ENCODE measurements around the gene AFG3L2.
A peak's percentile ranks its signal among the peaks of the same experiment; 100 is the strongest.

AFG3L2 gene

DNA sequence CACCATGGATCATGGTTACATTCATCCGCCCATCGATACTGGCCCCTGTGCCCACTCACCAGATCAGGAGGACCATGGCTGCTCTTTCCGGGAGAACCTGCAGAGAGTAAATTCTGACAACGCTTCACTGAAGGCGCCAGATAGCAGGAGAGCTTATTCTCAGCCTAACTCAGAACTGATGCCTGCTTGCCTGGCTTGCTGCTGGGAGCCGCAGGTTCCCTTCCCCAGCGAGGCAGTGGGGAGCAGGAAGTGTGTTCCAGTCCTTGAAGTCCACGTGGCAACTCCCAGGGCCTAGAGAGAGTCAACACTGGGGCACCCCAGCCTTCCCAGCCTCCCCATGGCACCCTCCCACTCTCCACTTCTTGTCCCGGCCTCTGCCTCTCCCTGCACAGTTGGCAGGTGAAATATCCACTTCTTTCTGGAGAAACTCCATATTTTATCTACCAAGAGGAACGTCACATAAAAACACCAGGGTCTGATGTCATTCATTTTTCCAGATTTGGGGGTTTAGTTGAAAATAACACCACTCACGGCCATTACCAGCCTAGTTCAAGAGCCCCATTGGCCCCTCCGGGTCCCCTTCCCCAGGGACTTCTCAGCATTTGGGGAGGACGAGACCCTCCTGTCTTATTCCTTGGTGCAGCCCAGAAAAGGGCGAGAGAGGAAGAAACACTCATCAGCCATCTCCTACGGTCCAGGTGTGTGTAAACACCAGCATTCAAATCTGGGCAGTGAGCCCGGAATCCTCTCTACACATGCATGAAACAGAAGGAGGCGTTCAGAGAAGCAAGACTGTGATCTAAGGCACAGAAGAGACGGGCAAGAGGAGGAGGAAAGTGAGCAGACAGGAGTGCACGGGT is 72.4 kb downstream of the AFG3L2 start:
- DNase-seq (ENCODE audit: low spot score) = no peak

DNA sequence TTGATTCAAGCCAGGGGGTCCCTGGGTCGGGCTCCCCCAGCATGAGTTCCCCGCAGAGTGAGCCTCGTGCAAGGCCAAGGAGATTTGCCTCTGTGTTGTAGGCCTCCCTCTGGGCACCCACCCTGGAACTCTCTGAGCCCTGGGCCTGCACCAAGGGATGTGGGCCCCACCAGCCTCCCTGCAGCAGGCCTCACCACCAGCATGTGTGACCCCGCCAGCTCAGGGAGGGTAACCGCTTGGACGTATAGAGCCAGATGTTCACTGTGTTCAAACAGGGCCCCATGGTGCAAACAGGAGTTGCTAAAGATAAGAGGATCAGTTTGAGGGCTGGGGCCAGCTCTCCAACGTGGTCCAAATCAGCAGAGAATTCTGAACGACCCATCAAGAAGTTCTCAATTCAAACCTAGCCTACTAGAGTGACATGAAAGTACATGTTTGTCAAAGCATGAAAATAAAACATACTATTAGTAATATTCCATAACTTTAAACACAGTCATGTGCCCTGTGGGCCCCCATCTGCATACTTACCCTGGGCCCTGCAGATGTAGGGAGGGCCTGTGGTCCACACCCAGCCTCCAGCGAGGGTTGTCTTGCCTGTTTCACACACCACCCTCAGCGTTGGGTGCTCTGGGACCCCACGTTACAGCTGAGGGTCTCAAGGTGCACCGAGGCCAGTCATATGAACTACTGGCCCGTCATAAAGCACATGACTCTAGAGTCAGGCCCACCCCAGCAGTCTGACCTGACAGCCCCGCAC is 74.5 kb downstream of the AFG3L2 start:
- no peak for DNase-seq (ENCODE audit: low spot score)

DNA sequence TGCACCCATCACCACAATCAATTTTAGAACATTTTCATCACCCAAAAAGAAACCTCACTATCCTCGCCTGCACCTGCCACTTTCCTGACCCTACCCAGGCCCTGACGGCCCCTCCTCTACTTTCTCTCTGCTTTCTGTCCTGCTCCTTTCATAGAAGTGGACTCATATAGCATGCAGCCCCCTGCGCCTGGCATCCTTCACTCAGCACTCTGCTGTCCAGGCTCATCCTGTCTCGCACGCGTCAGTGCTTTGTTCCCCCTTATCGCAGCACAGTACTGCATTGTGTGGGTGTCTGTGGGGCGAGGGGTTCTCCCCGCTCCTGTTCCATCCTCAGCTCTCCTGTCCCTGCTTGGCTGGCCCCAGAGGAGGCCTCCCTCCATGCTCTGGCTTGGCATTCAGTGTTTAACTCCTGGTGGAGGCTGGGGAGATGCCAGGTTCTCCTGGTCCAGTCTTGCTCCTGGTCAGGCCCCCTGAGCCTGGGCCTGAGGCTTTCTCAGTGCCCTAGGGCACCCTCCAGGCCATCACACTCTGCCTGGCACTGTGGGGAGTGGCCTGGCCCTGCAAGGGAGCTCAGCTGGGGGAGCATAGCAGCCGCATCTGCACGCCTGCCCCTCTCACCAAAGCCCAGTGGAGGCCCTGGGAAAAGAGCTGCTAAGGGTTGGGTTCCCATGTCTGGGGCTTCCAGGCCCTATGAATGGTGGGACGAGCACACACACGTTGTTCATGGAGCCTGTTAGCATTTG is 75.6 kb downstream of the AFG3L2 start:
- no peak for DNase-seq (ENCODE audit: low spot score)

DNA sequence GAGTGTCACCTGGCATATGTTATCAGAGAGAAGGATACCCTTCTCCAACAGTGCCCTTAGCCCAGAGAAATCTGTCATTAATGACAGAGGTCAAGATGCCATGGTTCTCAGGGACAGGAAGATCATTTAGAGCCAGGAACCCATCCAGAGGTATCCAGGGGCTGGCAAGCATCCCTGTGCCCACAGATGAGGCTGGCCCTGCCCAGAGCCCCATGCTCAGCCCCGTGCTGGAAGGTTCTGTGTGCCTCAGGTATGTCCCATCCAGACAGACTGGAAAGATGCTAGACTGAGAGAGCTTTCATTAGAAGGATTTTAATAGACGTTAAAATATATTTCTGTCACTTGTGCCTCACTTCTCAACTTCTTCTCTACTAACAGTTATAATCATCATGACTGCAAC is 77.2 kb downstream of the AFG3L2 start:
- DNase-seq (ENCODE audit: low spot score) = no peak

DNA sequence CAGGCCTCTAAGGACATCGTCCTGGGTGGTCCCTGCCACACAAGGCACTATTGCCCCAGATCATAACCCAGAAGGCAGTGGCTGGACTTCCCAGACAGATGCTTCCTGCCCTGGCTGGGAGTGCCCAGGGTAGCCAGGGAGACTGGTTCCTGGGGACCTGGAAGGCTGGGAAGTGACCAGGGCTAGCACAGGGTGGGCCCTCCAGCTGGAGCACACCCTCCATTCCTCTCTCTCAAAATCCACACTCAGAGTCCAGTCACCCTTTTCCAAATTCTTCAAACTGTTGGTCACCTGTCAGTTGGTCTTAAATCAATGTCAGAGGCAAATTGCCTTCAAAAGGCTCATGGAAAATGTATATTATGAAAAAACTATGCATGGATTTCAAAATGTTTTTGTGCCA is 80.6 kb downstream of the AFG3L2 start:
- peak; percentile 23 for DNase-seq (ENCODE audit: low spot score)

DNA sequence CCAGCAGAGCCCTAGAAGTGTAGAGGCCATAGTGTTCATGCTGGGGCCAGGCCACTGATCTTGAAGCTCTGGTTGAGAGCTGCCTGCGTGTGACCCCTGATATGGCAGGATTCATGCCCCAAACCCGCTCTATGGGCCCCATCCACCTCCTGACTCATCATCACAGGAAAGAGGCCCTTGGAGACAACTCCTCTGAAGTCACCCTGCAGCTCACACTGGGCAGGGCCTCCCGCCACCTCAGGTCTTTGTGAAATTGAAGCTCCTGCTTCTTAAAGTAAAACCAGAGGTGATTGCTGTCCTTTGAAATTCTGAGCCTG is 81.0 kb downstream of the AFG3L2 start:
- DNase-seq (ENCODE audit: low spot score) = peak; percentile 15

DNA sequence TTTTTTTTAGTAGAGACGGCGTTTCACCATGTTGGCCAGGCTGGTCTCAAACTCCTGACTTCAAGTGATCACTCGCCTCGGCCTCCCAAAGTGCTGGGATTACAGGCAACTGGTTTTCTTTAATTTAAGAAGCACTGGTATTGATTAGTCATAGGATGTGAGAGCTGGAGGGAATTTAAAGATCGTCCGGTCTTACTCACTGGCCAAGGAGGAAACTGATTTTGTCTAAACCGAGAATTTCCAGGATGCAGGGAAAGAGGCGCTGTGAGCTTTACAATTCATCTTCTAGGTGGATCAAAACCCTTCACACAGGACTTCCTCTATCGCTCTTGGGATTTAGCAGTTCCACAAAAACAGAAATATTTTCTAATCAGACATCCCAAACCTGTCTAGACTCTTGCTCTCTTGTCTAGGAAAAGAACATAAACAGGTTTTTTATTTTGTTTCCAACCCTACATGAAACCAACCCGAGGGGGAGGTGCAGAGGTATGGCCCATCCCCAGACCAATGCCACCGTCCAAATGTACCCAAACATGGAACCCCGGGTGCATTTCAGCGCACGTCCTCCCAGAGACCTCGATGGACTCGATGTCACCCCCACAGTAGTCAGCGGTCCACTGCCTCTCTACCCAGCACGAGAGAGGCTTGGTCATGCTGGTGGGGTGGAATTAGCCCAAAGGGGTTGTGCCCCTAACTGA is 81.5 kb downstream of the AFG3L2 start:
- peak; percentile 58 for DNase-seq (ENCODE audit: low spot score)

DNA sequence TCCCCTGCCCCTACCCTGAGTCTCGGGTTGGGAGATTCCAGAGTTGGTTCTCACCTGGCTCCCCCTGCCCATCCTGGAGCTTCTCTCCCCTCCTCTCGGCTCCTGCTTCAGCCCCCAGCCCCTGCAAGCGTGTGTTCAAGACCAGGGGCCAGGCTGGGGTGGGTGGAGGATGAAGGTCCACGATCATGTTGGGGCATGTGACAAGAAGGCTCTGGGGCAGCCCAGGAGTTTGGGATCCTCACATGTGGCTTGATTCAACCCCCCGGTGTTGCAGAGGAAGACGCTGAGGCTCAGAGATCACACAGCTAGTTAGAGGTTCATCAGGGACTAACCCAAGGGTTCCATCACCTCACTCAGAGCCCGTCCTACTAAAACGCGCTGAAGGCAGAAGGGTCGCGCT is 83.2 kb downstream of the AFG3L2 start:
- peak; percentile 20 for DNase-seq (ENCODE audit: low spot score)

DNA sequence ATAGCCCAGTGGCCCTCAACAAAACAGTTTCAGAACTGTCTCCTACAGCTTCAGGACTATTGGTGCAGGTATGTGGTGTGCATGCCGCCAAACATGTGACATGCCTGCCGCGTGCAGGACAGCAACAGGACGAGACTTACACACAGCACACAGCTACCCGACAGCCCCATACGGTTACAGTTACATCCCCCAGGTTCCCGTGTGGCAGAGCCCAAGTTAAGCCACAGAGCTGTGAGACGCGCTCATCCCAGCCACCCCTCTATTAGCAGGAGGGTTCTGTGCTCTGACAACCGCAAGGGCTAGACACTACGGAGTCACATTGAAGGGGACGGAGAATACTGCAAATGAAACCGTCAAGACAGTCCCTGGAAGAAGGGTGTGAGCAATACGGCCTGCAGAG is 85.3 kb downstream of the AFG3L2 start:
- peak; percentile 26 for DNase-seq (ENCODE audit: low spot score)

DNA sequence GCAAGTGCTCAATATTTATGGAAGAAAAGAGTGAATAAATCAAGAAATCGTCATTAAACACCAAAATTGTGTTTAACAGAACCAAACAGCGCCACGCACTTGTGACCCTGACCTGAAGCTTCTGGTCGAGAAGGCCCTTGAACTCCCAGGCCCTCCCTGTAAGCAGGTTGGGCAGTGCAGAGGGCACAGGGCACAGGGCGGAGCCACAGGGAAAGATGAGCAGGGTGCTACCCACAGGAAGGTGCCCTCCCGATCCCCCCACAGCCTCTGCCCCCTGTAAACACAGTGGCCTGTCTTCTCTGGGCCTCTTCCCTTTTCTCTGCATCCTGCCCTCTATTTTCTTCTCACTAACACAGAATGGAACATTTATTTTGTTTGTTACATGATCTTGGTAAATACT is 85.9 kb downstream of the AFG3L2 start:
- peak; percentile 2 for DNase-seq (ENCODE audit: low spot score)

DNA sequence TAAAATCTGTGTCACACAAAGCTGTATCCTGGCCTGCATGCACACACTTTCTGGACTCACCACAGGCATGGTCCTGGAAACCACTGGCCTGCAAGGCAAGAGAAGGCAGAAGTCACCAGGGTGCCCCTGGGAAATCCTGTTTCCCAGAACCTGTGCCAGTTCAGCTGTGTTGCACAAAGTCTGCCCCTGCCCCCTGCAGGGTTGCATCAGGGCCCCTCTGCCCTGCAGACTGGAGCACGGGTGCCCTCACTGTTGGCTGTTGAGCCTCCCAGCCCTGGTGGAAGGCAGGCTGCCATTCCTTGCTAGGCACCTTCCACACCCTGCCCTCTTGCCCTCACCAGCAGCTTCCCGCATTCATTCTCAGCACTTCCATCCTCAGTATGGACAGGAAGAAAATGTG is 86.9 kb downstream of the AFG3L2 start:
- peak; percentile 20 for DNase-seq (ENCODE audit: low spot score)

DNA sequence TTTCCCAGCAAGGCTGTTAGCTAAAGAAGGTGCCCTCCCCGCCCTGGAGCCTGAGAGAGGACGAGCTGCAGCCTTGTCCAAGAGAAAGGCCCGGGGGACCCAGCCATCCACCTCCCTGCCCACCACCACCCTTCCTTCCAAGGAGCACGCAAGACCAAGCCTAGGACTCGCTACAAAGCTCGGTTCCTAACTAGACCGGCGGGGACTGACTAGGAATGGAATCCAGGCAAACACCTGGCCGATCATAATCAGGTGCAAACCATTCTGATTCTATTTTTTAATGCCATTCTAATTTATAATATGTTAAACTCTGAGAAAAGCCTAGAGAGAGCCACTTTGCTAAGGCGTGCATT is 88.6 kb downstream of the AFG3L2 start:
- peak; percentile 2 for DNase-seq (ENCODE audit: low spot score)

DNA sequence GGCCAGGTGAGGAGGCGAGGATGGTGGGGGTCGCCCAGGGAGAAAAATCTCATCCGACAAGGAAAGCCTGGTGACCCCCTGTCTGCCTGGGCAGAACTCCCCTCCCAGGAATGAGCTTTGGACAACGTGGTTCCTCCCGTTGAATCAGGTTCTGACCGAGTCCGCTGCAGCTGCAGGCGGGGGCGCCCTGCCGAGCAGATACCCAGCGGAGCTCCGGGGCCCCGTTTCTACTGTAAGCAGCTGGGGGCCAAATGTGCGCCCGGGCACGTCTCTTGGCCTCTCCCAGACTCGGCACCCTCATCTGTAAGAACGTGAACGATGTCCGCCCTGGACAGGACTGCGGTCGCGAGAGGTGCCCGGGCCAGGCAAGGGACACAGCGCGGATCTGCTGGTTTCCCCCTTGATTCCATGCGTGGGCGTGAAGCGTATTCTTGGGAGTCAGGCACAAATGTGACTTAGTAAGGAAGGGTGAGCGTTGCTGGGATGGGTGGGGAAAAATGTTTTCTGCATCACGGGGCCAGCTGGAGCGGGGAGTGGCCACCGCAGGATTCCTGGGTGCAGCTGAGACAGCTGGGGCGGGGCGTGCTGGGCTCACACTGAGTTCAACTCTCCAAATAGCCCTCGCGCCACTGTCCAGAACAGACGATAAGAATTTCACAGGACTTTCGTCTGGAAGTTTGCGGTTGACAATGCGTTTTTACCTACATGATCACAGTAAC is 89.2 kb downstream of the AFG3L2 start:
- peak; percentile 84 for DNase-seq (ENCODE audit: low spot score)

DNA sequence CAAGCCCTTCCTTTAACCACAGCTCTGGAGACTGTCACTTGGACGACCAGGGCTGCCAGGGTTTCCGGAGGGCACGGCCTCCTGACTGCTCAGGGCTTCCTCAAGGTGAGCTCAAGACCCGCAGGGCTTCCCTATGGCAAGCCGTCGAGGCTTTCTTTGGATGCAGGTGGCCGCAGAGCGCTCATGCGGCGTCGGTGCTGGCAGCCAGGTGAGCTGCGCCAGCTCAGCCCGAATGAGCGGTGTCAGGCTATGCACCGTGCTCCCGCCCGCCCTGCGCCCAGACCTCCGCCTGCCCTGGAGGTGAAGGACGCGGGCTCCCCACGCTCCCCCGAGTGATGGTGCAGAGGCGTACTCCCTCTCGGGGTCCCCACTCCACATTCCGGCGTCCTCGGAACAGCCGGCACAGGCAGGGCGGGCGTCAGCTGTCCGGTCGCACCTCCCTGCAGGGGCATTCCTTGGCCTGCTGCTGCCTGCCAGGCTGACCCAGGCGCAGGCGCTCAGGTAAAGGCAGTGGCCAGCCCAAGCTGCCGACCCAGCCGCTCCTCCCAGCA is 89.8 kb downstream of the AFG3L2 start:
- DNase-seq (ENCODE audit: low spot score) = peak; percentile 67

DNA sequence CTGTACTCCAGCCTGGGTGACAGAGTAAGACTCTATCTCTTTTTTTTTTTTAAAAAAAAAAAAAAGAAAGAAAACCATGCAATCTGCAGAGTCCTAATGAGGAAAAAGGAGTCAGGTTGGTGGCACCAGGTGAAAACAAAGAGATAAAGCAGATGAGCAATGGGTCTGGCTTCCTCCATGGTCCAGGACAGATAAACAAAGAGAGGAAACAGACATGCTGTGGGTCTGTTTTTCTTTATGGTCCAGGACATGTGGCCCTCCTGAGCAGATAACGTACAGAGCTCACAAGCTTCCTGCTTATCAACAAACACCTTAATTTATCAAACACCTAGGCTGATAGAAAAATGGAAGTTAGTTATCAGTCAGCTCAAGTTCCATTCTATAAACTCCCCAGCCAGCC is 93.4 kb downstream of the AFG3L2 start:
- no peak for DNase-seq (ENCODE audit: low spot score)

DNA sequence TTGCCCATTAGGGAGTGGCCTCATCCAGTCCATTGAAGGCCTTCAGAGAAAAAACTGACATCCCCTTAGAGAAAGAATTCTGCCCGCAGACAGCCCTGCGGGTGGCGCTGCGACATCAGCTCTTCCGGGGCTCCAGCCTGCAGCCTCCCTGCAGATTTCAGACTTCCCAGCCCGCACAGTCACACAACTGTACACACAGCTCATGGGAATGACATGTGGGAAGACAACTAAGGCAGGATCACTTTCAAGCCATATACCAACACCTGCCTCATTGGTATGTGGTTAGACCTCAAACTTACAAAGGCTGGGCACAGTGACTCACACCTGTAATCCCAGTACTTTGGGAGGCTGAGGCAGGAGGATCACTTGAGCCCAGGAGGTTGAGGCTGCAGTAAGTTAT is 93.8 kb downstream of the AFG3L2 start:
- no peak for DNase-seq (ENCODE audit: low spot score)

DNA sequence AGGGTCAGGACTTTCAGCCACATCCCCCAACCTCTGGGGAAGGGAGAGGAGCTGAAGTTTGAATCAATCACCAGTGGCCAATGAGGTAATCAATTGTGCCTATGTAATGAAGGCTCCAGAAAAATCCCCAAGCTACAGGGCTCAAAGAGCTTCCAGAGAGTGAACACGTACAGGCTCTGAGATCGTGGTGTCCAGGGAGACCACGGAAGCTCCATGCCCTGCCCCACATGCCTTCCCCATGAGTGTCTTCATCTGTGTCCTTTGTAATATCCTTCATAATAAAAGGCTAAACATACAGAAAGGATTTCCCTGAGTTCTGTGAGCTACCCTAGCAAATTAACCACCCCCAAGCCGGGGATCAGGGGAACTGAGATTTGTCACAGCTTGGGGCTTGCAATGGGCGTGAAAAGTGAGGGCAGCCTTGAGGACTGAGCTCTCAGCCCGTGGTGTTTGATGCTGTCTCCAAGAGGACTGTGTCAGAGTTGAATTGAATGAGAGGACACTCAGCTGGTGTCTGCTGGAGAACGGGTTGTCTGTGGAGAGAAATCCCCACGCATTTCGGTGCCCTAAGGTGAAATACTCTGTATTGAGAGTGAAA is 94.5 kb downstream of the AFG3L2 start:
- no peak for DNase-seq (ENCODE audit: low spot score)

DNA sequence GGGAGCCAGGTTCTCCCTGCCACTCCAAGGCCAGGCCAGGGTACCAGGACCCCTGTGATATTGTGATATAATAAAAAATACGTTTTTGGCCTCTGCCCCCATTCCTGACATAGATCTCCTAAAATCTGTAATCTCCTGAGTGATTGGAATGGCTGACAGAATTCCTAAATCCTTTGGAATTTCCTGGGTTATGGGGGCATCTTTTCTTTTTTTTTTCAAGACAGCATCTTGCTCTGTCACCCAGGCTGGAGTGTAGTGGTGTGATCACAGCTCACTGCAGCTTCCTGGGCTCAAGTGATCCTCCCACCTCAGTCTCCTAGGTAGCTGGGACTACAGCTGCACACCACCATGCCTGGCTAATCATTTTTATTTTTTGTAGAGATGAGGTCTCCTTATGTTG is 95.2 kb downstream of the AFG3L2 start:
- no peak for DNase-seq (ENCODE audit: low spot score)

DNA sequence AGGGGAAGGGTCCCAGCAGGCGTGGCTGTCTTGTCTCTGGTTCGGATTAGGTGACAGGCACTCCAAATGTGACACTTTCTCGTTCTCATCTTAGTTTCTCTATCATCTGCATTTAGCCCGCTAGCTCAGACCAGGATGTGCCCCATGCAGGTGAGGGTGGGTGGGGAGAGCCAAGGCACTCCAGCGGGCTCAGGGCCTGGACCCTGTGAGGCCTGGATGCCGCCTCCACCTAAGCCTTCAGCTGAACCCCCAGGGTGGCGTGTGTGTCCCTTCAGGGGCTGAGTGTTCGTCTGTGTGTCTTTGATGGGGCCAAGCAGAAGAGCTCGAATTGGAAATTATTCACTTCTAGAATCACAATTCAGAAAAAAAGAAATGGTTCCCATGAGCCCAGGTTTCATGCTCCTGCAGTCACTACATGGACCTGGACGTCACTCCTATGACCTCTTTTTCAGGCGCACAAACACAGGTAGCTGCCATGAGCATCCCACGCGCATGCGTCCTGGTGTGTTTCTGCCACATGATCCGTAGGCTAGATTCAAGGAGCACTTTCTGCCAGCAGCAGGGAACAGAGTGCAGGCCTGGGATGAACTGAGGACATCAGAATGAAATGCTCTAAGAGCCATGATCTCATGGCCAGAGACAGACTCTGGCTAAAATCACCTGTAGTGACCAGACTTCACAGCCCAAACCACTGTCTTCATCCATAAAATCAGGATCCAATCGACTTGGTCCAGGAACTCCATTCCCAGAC is 97.1 kb downstream of the AFG3L2 start:
- no peak for DNase-seq (ENCODE audit: low spot score)

All from left forelimb (tissue), 1 donor.